Lower leg skin (tissue), 4 donors: ENCODE results near the gene CTXN1. TPM values are rescaled to one million over a fixed set of nuclear protein-coding genes. Genes with fewer than 3 reads are reported as not detected.
"Not testable (repeated sequence)": the region's sequence is repeated elsewhere in the genome, so short reads cannot be mapped to it uniquely, and the experiment has no call there.

ENCODE experiments used
- DNase-seq, 2 donors: peaks; one replicate each; pipeline ENCODE4 v3.0.0-alpha.2; 2019; ENCODE audit warnings: low spot score in 2 of 2
- H3K4me3 ChIP-seq: fragments of 200-600 bp; sonication (generic); 2 replicates; pipeline ENCODE4 v1.5.1; 2017; ENCODE audit warnings: mild to moderate bottlenecking, low read depth; ENCODE audit not compliant: poor library complexity, severe bottlenecking
- POLR2A ChIP-seq, 2 donors: fragments of 450-650 bp; IDR thresholded peaks; one replicate each; pipeline ENCODE4 v1.6.1; 2016 to 2017; ENCODE audit warnings: antibody characterized with exemption in 2 of 2, mild to moderate bottlenecking in 1 of 2, moderate library complexity in 1 of 2
- WGBS, 2 donors: methylation state at CpG; one replicate each; pipeline ENCODE4 v1.1.5; 2018; 5-methylcytosine and 5-hydroxymethylcytosine counted together
- intact Hi-C: fragments of 100-400 bp; cut with DNase I; formaldehyde crosslinking; loops from one replicate; pipeline ENCODE4 v1.15.0; 2023; ENCODE audit warnings: low total_unique reads
- total RNA-seq, 4 donors: library from RNA; depleted of rRNA; stranded (reverse); fragments of >200 nt; gene quantifications; one replicate each; pipeline ENCODE4 v1.1.0, GENCODE V29; 2016
- TF ChIP-seq, protein P1 (sequence below), 3 donors: fragments of 450-650 bp; IDR thresholded peaks; one replicate each; pipeline ENCODE4 v1.5.1; 2016; ENCODE audit warnings: antibody characterized with exemption in 3 of 3, mild to moderate bottlenecking in 3 of 3, moderate library complexity in 2 of 3

The CTXN1 gene
- total RNA-seq, 4 donors from 2014 or later = 4.0 to 4.8 (median 4.0) TPM

DNA sequence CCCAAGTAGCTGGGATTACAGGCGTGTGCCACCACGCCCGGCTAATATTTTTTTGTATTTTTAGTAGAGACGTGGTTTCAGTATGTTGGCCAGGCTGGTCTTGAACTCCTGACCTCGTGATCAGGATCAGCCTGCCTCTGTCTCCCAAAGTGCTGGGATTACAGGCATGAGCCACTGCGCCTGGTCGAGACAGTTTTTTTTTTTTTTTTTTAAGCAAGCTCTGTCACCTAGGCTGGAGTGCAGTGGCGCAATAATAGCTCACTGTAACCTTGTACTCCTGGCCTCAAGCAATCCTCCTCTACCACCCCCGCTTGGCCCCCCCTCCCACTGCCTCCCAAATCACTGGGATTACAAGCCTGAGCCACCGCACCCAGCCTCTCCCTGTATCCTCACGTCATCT is 28.6 kb downstream of the CTXN1 start:
- WGBS, 2 donors = 56 to 57% methylated on average over 11 of the region's 11 CpGs
- TF ChIP-seq POLR2A (IDR thresholded peaks at IDR 0.05) = no peak
- TF ChIP-seq, protein P1, sequence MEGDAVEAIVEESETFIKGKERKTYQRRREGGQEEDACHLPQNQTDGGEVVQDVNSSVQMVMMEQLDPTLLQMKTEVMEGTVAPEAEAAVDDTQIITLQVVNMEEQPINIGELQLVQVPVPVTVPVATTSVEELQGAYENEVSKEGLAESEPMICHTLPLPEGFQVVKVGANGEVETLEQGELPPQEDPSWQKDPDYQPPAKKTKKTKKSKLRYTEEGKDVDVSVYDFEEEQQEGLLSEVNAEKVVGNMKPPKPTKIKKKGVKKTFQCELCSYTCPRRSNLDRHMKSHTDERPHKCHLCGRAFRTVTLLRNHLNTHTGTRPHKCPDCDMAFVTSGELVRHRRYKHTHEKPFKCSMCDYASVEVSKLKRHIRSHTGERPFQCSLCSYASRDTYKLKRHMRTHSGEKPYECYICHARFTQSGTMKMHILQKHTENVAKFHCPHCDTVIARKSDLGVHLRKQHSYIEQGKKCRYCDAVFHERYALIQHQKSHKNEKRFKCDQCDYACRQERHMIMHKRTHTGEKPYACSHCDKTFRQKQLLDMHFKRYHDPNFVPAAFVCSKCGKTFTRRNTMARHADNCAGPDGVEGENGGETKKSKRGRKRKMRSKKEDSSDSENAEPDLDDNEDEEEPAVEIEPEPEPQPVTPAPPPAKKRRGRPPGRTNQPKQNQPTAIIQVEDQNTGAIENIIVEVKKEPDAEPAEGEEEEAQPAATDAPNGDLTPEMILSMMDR (IDR thresholded peaks at IDR 0.05) = no peak
- intact Hi-C loops = no loop called here
- no peak for DNase-seq
- no peak overlapping the region for H3K4me3 ChIP-seq

DNA sequence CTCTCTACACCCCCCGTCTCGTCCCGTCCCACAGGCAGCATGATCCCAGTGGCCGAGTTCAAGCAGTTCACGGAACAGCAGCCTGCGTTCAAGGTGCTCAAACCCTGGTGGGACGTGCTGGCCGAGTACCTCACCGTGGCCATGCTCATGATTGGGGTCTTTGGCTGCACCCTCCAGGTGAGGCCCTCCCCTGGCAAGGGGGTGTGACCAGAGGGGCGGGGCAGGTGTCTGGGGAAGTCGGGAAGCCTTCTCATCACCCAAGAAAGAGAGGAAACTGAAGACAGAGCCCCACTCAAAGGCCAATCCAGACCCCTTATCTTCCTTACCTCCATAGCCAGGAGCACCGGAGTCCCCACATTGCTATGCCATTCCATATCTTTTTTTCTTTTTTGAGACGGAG is 30.4 kb downstream of the CTXN1 start:
- DNase-seq = no peak
- TF ChIP-seq, protein P1 (IDR thresholded peaks at IDR 0.05) = no peak
- TF ChIP-seq POLR2A (IDR thresholded peaks at IDR 0.05) = no peak
- intact Hi-C loops = no loop called here
- WGBS, 2 donors = 79 to 86% methylated on average over 8 to 12 of the region's 13 CpGs
- no peak overlapping the region for H3K4me3 ChIP-seq

DNA sequence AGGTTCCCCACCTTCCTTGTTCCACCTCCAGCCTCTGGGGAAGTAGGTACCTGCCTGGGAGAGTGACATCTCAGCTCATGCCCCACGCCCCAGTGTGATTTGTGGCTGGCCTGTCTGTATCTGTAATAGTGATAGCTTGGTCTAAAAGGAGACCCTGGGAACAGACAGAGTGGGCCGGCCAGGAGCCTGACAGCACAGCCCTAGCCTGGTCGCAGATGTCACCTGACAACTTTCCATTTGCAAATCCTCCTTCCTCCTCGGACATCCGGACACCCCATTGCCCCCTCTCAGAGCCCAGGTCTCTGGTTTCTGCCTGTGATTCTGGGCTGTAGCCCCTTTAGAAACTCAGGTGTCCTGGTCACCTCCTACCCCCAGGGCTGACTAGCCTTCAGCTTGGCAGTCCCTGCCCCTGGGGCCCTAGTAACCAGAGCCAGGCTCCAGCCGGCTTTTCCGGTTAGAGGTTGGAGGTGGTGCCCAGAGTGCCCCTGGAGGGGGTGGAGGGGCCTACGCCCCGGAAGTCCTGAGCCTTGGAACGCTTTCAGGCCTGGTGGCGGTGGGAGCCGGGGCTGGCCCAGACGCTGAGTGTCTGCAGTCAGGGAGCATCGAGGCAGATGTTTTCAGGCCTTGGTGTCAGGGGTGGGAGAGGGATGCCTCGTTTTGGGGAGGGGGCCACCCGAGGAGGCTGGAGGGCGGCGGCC is 31.2 kb downstream of the CTXN1 start:
- TF ChIP-seq, protein P1 (IDR thresholded peaks at IDR 0.05) = no peak
- WGBS, 2 donors = 45 to 48% methylated on average over 7 to 18 of the region's 18 CpGs
- no peak for DNase-seq
- H3K4me3 ChIP-seq = no peak overlapping the region
- intact Hi-C loops = no loop called here

- 77 to 85% methylated on average over 18 of the region's 18 CpGs for WGBS, 2 donors
- H3K4me3 ChIP-seq, intact Hi-C loops, DNase-seq: not testable (repeated sequence)
Measured at GRCh38 chr19:7893362-7894101, 32.4 kb downstream of the CTXN1 start.

DNA sequence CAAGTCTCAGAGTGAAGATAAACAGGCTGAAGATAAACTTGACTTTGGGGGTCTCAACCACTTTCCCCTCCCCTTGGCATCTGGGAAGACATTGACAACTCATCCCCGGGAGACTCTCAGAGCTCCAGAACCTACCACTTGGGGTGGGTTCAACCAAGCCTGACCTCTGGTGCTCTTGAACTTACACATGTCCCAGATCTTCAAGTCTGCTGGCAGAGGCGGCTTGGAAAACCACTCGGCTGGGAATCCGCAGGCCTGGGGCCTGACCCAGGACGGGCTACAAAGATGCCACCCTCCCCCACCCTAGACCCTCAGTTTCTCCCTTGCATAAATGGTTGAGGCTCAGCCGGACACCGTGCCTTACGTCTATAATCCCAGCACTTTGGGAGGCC is 37.1 kb downstream of the CTXN1 start:
- TF ChIP-seq POLR2A (IDR thresholded peaks at IDR 0.05) = no peak
- TF ChIP-seq, protein P1 (IDR thresholded peaks at IDR 0.05) = no peak
- no peak for DNase-seq
- 38 to 47% methylated on average over 7 to 8 of the region's 8 CpGs for WGBS, 2 donors
- intact Hi-C loops = no loop called here
- peak overlapping the region; percentile 44 for H3K4me3 ChIP-seq

DNA sequence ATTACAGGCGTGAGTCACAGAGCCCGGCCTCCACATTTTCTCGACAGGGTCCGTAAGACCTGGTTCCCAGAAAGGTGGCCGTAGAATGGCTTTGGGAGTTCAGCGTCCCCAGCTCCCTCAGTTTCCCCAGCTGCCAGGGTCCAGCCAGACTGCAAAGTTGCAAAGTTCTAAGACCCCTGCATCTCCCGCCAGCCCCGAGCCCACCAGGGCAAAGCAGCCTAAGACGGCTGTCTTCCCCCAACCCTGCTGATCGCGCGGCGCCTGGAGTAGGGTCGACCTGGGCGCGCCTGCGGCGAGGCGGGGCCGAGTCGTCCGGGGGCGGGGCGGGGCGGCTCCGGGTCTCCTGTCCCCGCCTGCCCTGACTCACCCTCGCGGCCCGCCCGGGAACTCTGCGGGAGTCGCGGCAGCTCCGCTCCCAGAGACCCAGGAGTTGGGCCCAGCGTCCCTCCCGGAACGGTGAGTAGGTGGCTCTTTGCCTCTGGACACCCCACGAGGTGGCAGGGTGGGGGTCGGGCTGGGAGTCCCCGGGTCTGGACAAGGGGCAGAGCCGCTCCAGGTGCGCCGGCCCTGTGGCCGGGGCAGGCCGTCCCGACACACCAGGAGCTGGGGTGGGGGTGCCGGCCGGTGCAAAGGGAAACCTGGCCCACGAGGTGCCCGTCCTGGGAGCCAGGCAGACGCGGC is 37.6 kb downstream of the CTXN1 start, which contains the start of gene LRRC8E:
LRRC8E (plus strand) TSS at position 366 of the 681 bp plus-strand sequence. CDS start 7,094 bp downstream, outside the sequence.
- peak in 1 of 2 donors; percentile 91 for DNase-seq
- no peak for TF ChIP-seq POLR2A (IDR thresholded peaks at IDR 0.05)
- TF ChIP-seq, protein P1 (IDR thresholded peaks at IDR 0.05) = no peak
- intact Hi-C loops = no loop called here
- peak within 1 kb of the TSS; percentile 44 for H3K4me3 ChIP-seq
- WGBS, 2 donors = 16% methylated on average over 13 to 21 of the region's 53 CpGs
